Prostate gland (tissue), 2 donors: ENCODE data around the gene SH2D1A.

Source experiments
- CTCF ChIP-seq, 4 experiments: fragments of 200-600 bp in 2 of 4; fragments of 450-650 bp in 2 of 4; sonication (generic) in 2 of 4; IDR thresholded peaks; 1 replicate in 3 of 4; 2 replicates in 1 of 4; pipeline ENCODE4 v1.5.1; 2016 to 2019; ENCODE audit warnings: antibody characterized with exemption in 4 of 4, mild to moderate bottlenecking in 2 of 4, moderate library complexity in 2 of 4
- POLR2A ChIP-seq: fragments of 450-650 bp; IDR thresholded peaks from one replicate; pipeline ENCODE4 v1.6.1; 2016; ENCODE audit warnings: antibody characterized with exemption, mild to moderate bottlenecking

GRCh38 chrX:124386401-124386800 is 40.0 kb downstream of the SH2D1A start:
- TF ChIP-seq CTCF (IDR thresholded peaks at IDR 0.05) (no peak), POLR2A (no peak)
